DOHH2 (cell line): ENCODE measurements around the gene AJUBA.

Experiments used
- H3F3A ChIP-seq: fragments of 200-600 bp; sonication (generic), shearing (Covaris generic); 2 replicates; pipeline ENCODE4 v1.6.0; 2016; ENCODE audit warnings: antibody characterized with exemption, mild to moderate bottlenecking; ENCODE audit not compliant: control insufficient read depth, insufficient read depth
- H3K27ac ChIP-seq: fragments of 200-600 bp; sonication (generic); 2 replicates; pipeline ENCODE4 v1.5.1; 2014; ENCODE audit warnings: low read depth, mild to moderate bottlenecking, low read length, moderate library complexity
- H3K27me3 ChIP-seq: fragments of 200-600 bp; sonication (generic); 2 replicates; pipeline ENCODE4 v1.6.1; 2014; ENCODE audit warnings: mild to moderate bottlenecking, low read length, mixed read lengths; ENCODE audit not compliant: control insufficient read depth
- H3K36me3 ChIP-seq: fragments of 200-600 bp; sonication (generic); 2 replicates; pipeline ENCODE4 v1.6.1; 2014; ENCODE audit warnings: mild to moderate bottlenecking, low read length, moderate library complexity, mixed read lengths; ENCODE audit not compliant: control insufficient read depth
- H3K4me1 ChIP-seq: fragments of 200-600 bp; sonication (generic); 2 replicates; pipeline ENCODE4 v1.6.1; 2014; ENCODE audit warnings: mild to moderate bottlenecking, low read length, mixed read lengths; ENCODE audit not compliant: control insufficient read depth
- H3K4me2 ChIP-seq: fragments of 200-600 bp; sonication (generic); 2 replicates; pipeline ENCODE4 v1.6.0; 2014; ENCODE audit warnings: mild to moderate bottlenecking, low read length, moderate library complexity
- H3K4me3 ChIP-seq: fragments of 200-600 bp; sonication (generic); 2 replicates; pipeline ENCODE4 v1.5.1; 2014; ENCODE audit warnings: mild to moderate bottlenecking, low read length, mixed read lengths
- H3K79me2 ChIP-seq: fragments of 200-600 bp; sonication (generic); 2 replicates; pipeline ENCODE4 v1.6.1; 2014; ENCODE audit warnings: mild to moderate bottlenecking, low read length, mixed read lengths; ENCODE audit not compliant: control insufficient read depth
- H3K9me2 ChIP-seq: fragments of 200-600 bp; sonication (generic); replicated peaks from 2 replicates; pipeline ENCODE4 v1.6.1; 2014; ENCODE audit warnings: mild to moderate bottlenecking, low read length, mixed read lengths; ENCODE audit not compliant: control insufficient read depth
- H3K9me3 ChIP-seq: fragments of 200-600 bp; sonication (generic); 2 replicates; pipeline ENCODE4 v1.6.1; 2014; ENCODE audit warnings: antibody characterized with exemption, low read length, mixed read lengths; ENCODE audit not compliant: control insufficient read depth, insufficient read depth
- H4K20me1 ChIP-seq: fragments of 200-600 bp; sonication (generic); 2 replicates; pipeline ENCODE4 v1.6.0; 2014; ENCODE audit warnings: low read depth, mild to moderate bottlenecking, antibody characterized with exemption, low read length, moderate library complexity; ENCODE audit not compliant: control insufficient read depth, insufficient read depth
- CTCF ChIP-seq: fragments of 200-600 bp; sonication (generic); IDR thresholded peaks from one replicate; pipeline ENCODE4 v1.5.1; 2014; ENCODE audit warnings: antibody characterized with exemption, mild to moderate bottlenecking, low read depth, low read length; ENCODE audit not compliant: poor library complexity, severe bottlenecking
- EZH2phosphoT487 ChIP-seq: fragments of 200-600 bp; sonication (generic); IDR thresholded peaks from 2 replicates; pipeline ENCODE4 v1.6.1; 2017; ENCODE audit warnings: borderline replicate concordance, mild to moderate bottlenecking, antibody characterized with exemption, low read length, moderate library complexity, mixed read lengths

AJUBA gene

GRCh38 chr14:23020143-23021128, 38.1 kb upstream of the AJUBA start:
- Histone ChIP-seq H3K4me1 (no peaks in the 10 kb centered on the region), H3K27ac (no peak overlapping the region), H3K4me2 (no peak overlapping the region), H3K27me3 (no peaks in the 10 kb centered on the region), H3K9me2 (no peaks in the 10 kb centered on the region), H3F3A (peaks cover 3% of the 10 kb centered on the region), H3K79me2 (no peaks in the 10 kb centered on the region), H3K4me3 (no peak overlapping the region), H4K20me1 (no peaks in the 10 kb centered on the region), H3K36me3 (peaks cover 3% of the 10 kb centered on the region), H3K9me3 (no peaks in the 10 kb centered on the region)
- TF ChIP-seq CTCF (no peak), EZH2phosphoT487 (no peak)

- TF ChIP-seq EZH2phosphoT487 (no peak), CTCF (no peak)
Measured at GRCh38 chr14:23018107-23018506, 35.8 kb upstream of the AJUBA start.

GRCh38 chr14:23017091-23017490, 34.7 kb upstream of the AJUBA start:
- H3K36me3 ChIP-seq: no peaks in the 10 kb centered on the region
- no peaks in the 10 kb centered on the region for H3K27me3 ChIP-seq
- H3K27ac ChIP-seq: no peak overlapping the region
- H4K20me1 ChIP-seq: no peaks in the 10 kb centered on the region
- H3K79me2 ChIP-seq: no peaks in the 10 kb centered on the region
- no peaks in the 10 kb centered on the region for H3K9me3 ChIP-seq
- no peaks in the 10 kb centered on the region for H3F3A ChIP-seq
- H3K9me2 ChIP-seq: no peaks in the 10 kb centered on the region
- H3K4me2 ChIP-seq: no peak overlapping the region
- H3K4me3 ChIP-seq: no peak overlapping the region
- no peak for TF ChIP-seq EZH2phosphoT487
- no peak for TF ChIP-seq CTCF
- H3K4me1 ChIP-seq: no peaks in the 10 kb centered on the region

More at GRCh38 chr14:23018107-23018506, 35.8 kb upstream of the AJUBA start:
- H3K36me3 ChIP-seq: no peaks in the 10 kb centered on the region
- H3K4me2 ChIP-seq: no peak overlapping the region
- H3K9me3 ChIP-seq: no peaks in the 10 kb centered on the region
- H3K4me3 ChIP-seq: no peak overlapping the region
- no peaks in the 10 kb centered on the region for H4K20me1 ChIP-seq
- H3F3A ChIP-seq: peaks cover 1% of the 10 kb centered on the region
- no peaks in the 10 kb centered on the region for H3K9me2 ChIP-seq
- H3K4me1 ChIP-seq: no peaks in the 10 kb centered on the region
- H3K27me3 ChIP-seq: no peaks in the 10 kb centered on the region
- H3K27ac ChIP-seq: no peak overlapping the region
- no peaks in the 10 kb centered on the region for H3K79me2 ChIP-seq
